ENCODE measurements around the gene CASQ1. TPM values are rescaled to one million over a fixed set of nuclear protein-coding genes. Genes with fewer than 3 reads are reported as not detected.
A peak's percentile ranks its signal among the peaks of the same experiment; 100 is the strongest.

The CASQ1 gene
- total RNA-seq, 1 experiment from 2014 or later: 0.46 TPM

- H3K4me1 Mint-ChIP-seq: peaks cover 15% of the 10 kb centered on the region
- TF ChIP-seq TEAD1 (CRISPR knock-in tag; IDR thresholded peaks at IDR 0.05) (no peak), ARID4B (CRISPR knock-in tag; IDR thresholded peaks at IDR 0.05; ENCODE audit: borderline replicate concordance) (no peak), ZBTB21 (CRISPR knock-in tag; IDR thresholded peaks at IDR 0.05; ENCODE audit: borderline replicate concordance) (no peak), ZNF425 (CRISPR knock-in tag; conservative IDR thresholded peaks at IDR 0.05) (no peak), ZNF138 (CRISPR knock-in tag; conservative IDR thresholded peaks at IDR 0.05) (no peak), TEAD4 (CRISPR knock-in tag; IDR thresholded peaks at IDR 0.05) (no peak), GABPB1 (CRISPR knock-in tag; IDR thresholded peaks at IDR 0.05) (no peak), AFF4 (CRISPR knock-in tag; IDR thresholded peaks at IDR 0.05; ENCODE audit: borderline replicate concordance) (no peak), JAZF1 (CRISPR knock-in tag; IDR thresholded peaks at IDR 0.05) (no peak), PRRX2 (CRISPR knock-in tag; IDR thresholded peaks at IDR 0.05) (no peak)
- TF ChIP-seq, protein P1, sequence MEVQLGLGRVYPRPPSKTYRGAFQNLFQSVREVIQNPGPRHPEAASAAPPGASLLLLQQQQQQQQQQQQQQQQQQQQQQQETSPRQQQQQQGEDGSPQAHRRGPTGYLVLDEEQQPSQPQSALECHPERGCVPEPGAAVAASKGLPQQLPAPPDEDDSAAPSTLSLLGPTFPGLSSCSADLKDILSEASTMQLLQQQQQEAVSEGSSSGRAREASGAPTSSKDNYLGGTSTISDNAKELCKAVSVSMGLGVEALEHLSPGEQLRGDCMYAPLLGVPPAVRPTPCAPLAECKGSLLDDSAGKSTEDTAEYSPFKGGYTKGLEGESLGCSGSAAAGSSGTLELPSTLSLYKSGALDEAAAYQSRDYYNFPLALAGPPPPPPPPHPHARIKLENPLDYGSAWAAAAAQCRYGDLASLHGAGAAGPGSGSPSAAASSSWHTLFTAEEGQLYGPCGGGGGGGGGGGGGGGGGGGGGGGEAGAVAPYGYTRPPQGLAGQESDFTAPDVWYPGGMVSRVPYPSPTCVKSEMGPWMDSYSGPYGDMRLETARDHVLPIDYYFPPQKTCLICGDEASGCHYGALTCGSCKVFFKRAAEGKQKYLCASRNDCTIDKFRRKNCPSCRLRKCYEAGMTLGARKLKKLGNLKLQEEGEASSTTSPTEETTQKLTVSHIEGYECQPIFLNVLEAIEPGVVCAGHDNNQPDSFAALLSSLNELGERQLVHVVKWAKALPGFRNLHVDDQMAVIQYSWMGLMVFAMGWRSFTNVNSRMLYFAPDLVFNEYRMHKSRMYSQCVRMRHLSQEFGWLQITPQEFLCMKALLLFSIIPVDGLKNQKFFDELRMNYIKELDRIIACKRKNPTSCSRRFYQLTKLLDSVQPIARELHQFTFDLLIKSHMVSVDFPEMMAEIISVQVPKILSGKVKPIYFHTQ (CRISPR knock-in tag; IDR thresholded peaks at IDR 0.05): no peak
- TF ChIP-seq, protein P2, sequence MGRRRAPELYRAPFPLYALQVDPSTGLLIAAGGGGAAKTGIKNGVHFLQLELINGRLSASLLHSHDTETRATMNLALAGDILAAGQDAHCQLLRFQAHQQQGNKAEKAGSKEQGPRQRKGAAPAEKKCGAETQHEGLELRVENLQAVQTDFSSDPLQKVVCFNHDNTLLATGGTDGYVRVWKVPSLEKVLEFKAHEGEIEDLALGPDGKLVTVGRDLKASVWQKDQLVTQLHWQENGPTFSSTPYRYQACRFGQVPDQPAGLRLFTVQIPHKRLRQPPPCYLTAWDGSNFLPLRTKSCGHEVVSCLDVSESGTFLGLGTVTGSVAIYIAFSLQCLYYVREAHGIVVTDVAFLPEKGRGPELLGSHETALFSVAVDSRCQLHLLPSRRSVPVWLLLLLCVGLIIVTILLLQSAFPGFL (CRISPR knock-in tag; IDR thresholded peaks at IDR 0.05; ENCODE audit: borderline replicate concordance): no peak
- TF ChIP-seq, protein P3, sequence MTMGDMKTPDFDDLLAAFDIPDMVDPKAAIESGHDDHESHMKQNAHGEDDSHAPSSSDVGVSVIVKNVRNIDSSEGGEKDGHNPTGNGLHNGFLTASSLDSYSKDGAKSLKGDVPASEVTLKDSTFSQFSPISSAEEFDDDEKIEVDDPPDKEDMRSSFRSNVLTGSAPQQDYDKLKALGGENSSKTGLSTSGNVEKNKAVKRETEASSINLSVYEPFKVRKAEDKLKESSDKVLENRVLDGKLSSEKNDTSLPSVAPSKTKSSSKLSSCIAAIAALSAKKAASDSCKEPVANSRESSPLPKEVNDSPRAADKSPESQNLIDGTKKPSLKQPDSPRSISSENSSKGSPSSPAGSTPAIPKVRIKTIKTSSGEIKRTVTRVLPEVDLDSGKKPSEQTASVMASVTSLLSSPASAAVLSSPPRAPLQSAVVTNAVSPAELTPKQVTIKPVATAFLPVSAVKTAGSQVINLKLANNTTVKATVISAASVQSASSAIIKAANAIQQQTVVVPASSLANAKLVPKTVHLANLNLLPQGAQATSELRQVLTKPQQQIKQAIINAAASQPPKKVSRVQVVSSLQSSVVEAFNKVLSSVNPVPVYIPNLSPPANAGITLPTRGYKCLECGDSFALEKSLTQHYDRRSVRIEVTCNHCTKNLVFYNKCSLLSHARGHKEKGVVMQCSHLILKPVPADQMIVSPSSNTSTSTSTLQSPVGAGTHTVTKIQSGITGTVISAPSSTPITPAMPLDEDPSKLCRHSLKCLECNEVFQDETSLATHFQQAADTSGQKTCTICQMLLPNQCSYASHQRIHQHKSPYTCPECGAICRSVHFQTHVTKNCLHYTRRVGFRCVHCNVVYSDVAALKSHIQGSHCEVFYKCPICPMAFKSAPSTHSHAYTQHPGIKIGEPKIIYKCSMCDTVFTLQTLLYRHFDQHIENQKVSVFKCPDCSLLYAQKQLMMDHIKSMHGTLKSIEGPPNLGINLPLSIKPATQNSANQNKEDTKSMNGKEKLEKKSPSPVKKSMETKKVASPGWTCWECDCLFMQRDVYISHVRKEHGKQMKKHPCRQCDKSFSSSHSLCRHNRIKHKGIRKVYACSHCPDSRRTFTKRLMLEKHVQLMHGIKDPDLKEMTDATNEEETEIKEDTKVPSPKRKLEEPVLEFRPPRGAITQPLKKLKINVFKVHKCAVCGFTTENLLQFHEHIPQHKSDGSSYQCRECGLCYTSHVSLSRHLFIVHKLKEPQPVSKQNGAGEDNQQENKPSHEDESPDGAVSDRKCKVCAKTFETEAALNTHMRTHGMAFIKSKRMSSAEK (CRISPR knock-in tag; IDR thresholded peaks at IDR 0.05; ENCODE audit: borderline replicate concordance): no peak
- TF ChIP-seq, protein P4, sequence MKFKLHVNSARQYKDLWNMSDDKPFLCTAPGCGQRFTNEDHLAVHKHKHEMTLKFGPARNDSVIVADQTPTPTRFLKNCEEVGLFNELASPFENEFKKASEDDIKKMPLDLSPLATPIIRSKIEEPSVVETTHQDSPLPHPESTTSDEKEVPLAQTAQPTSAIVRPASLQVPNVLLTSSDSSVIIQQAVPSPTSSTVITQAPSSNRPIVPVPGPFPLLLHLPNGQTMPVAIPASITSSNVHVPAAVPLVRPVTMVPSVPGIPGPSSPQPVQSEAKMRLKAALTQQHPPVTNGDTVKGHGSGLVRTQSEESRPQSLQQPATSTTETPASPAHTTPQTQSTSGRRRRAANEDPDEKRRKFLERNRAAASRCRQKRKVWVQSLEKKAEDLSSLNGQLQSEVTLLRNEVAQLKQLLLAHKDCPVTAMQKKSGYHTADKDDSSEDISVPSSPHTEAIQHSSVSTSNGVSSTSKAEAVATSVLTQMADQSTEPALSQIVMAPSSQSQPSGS (CRISPR knock-in tag; IDR thresholded peaks at IDR 0.05; ENCODE audit: borderline replicate concordance, low read depth): no peak
Observed at GRCh38 chr1:160217481-160218051, 27.2 kb downstream of the CASQ1 start.

More at GRCh38 chr1:160217481-160218051, 27.2 kb downstream of the CASQ1 start:
- Mint-ChIP-seq H3K9me3 (no peaks in the 10 kb centered on the region), H3K27ac (peak overlapping the region; percentile 78), H3K4me3 (no peak overlapping the region), H3K27me3 (ENCODE audit: low read depth) (no peaks in the 10 kb centered on the region), H3K36me3 (peaks cover 71% of the 10 kb centered on the region)
- ATAC-seq (no peak), DNase-seq (ENCODE audit: low spot score) (no peak)
- ChIA-PET CTCF (interaction anchor here (1.0 to 4.6 kb wide), 4 partner anchors 25 to 114 kb away, joined by 3 to 124 read pairs (median 48); no protein-coding TSS in a partner anchor), POLR2A (no interaction called here)

All from WTC11 (cell line).